K562 (cell line): ENCODE data around the gene ARHGAP25. TPM values are rescaled to one million over a fixed set of nuclear protein-coding genes. Genes with fewer than 3 reads are reported as not detected.

ENCODE experiments used
- CEBPB ChIP-seq: fragments of 450-650 bp; IDR thresholded peaks from 2 replicates; pipeline ENCODE4 v1.6.1; 2016; ENCODE audit warnings: missing genetic modification characterization, missing compliant biosample characterization
- CHAMP1 ChIP-seq: fragments of 450-650 bp; IDR thresholded peaks from 2 replicates; pipeline ENCODE4 v1.6.1; 2016; ENCODE audit warnings: mild to moderate bottlenecking
- CREB3L1 ChIP-seq: fragments of 450-650 bp; IDR thresholded peaks from 2 replicates; pipeline ENCODE4 v1.6.1; 2014; ENCODE audit warnings: low read depth, mild to moderate bottlenecking, moderate library complexity, borderline replicate concordance
- EHMT2 ChIP-seq: fragments of 450-650 bp; IDR thresholded peaks from 2 replicates; pipeline ENCODE4 v1.6.1; 2018; ENCODE audit warnings: antibody characterized with exemption
- EZH2 ChIP-seq: IDR thresholded peaks from 2 replicates; pipeline ENCODE4 v1.6.1; 2012; ENCODE audit warnings: low read depth, mild to moderate bottlenecking, inconsistent platforms, low read length, borderline replicate concordance
- FOXK2 ChIP-seq, 2 experiments: fragments of 450-650 bp; IDR thresholded peaks in 1 of 2; conservative IDR thresholded peaks in 1 of 2; 2 replicates each; pipeline ENCODE4 v1.6.1; 2016; ENCODE audit warnings: low read depth in 2 of 2, mild to moderate bottlenecking in 1 of 2
- FOXP4 ChIP-seq: sonication (generic); formaldehyde crosslinking; IDR thresholded peaks from 2 replicates; pipeline ENCODE4 v1.8.0; 2022; ENCODE audit warnings: mild to moderate bottlenecking, missing genetic modification reagents, borderline replicate concordance
- GTF2A2 ChIP-seq: IDR thresholded peaks from 2 replicates; pipeline ENCODE4 v1.6.1; 2016; ENCODE audit warnings: mild to moderate bottlenecking, missing genetic modification characterization, missing compliant biosample characterization
- JUNB ChIP-seq: fragments of 450-650 bp; formaldehyde crosslinking; conservative IDR thresholded peaks from 2 replicates; pipeline ENCODE4 v1.4.0; 2020; ENCODE audit warnings: mild to moderate bottlenecking
- MAFF ChIP-seq: IDR thresholded peaks from 2 replicates; pipeline ENCODE4 v1.6.1; 2012; ENCODE audit warnings: low read length, improper control_type of control experiment
- NONO ChIP-seq, 2 experiments: fragments of 200-400 bp in 1 of 2; fragments of 450-650 bp in 1 of 2; formaldehyde crosslinking in 1 of 2; IDR thresholded peaks; 2 replicates each; pipeline ENCODE4 v1.6.1; 2017; ENCODE audit warnings: low read depth in 2 of 2, mild to moderate bottlenecking in 2 of 2, moderate library complexity in 2 of 2, low read length in 1 of 2
- NR1H2 ChIP-seq: sonication (generic); formaldehyde crosslinking; IDR thresholded peaks from 2 replicates; pipeline ENCODE4 v1.4.0; 2020; ENCODE audit warnings: mild to moderate bottlenecking, missing genetic modification reagents
- PCBP2 ChIP-seq: fragments of 200-400 bp; formaldehyde crosslinking; IDR thresholded peaks from 2 replicates; pipeline ENCODE4 v1.6.1; 2018; ENCODE audit warnings: low read length, low read depth, mild to moderate bottlenecking, moderate library complexity; ENCODE audit not compliant: poor library complexity, severe bottlenecking
- PYGO2 ChIP-seq: fragments of 450-650 bp; IDR thresholded peaks from 2 replicates; pipeline ENCODE4 v1.6.1; 2016; ENCODE audit warnings: mild to moderate bottlenecking, missing genetic modification characterization, moderate library complexity, missing compliant biosample characterization
- SIN3A ChIP-seq, 2 experiments: fragments of 150-350 bp in 1 of 2; IDR thresholded peaks; 2 replicates each; pipeline ENCODE4 v1.6.1; 2011 to 2016; ENCODE audit warnings: borderline replicate concordance in 2 of 2, low read depth in 2 of 2, low read length in 2 of 2, mild to moderate bottlenecking in 2 of 2, moderate library complexity in 2 of 2; ENCODE audit not compliant: control insufficient read depth in 1 of 2
- SREBF2 ChIP-seq: sonication (generic); formaldehyde crosslinking; IDR thresholded peaks from 2 replicates; pipeline ENCODE4 v1.4.0; 2020; ENCODE audit warnings: mild to moderate bottlenecking, missing genetic modification reagents
- XRCC4 ChIP-seq: IDR thresholded peaks from one replicate; pipeline ENCODE4 v1.6.1; 2011; ENCODE audit not compliant: insufficient read depth, insufficient read length; ENCODE audit errors: extremely low read depth
- ZFX ChIP-seq: sonication (generic); formaldehyde crosslinking; IDR thresholded peaks from 2 replicates; pipeline ENCODE4 v1.8.0; 2022; ENCODE audit warnings: mild to moderate bottlenecking, missing genetic modification reagents, moderate library complexity
- ZNF347 ChIP-seq: fragments of 450-650 bp; formaldehyde crosslinking; IDR thresholded peaks from 2 replicates; pipeline ENCODE4 v1.4.0; 2020; ENCODE audit warnings: low read depth, mild to moderate bottlenecking, moderate library complexity
- ZNF740 ChIP-seq, 3 experiments: fragments of 200-800 bp in 1 of 3; sonication (Bioruptor generic) in 1 of 3; sonication (generic) in 1 of 3; formaldehyde crosslinking in 1 of 3; IDR thresholded peaks; 2 replicates each; pipeline versions ENCODE4 v1.6.1 to v1.8.0; 2016 to 2022; ENCODE audit warnings: mild to moderate bottlenecking in 2 of 3, missing compliant biosample characterization in 2 of 3, missing genetic modification characterization in 2 of 3, missing genetic modification reagents in 1 of 3
- ZNF780A ChIP-seq: fragments of 250-450 bp; sonication (Bioruptor Pico); IDR thresholded peaks from 2 replicates; pipeline ENCODE4 v1.5.0; 2021; ENCODE audit warnings: mild to moderate bottlenecking
- polyA plus RNA-seq, 8 experiments: library from polyadenylated mRNA; depleted of rRNA in 4 of 8; stranded (reverse) in 5 of 8; unstranded in 3 of 8; fragments of >200 nt; fragmentation: Nextera tagmentation in 2 of 8; fragmentation: Illumina TruSeq in 1 of 8; extraction: Ambion mirVana in 2 of 8; extraction: Trizol in 1 of 8; gene quantifications; 2 replicates each; pipeline versions ENCODE4 v1.2.1 to v1.2.3, GENCODE V29; 2011 to 2014; ENCODE audit warnings: inconsistent platforms in 1 of 8, missing spikeins in 1 of 8
- total RNA-seq, 7 experiments: library from RNA; depleted of rRNA in 6 of 7; stranded (reverse); fragments of >200 nt in 6 of 7; fragmentation: Illumina TruSeq in 2 of 7; extraction: Trizol in 2 of 7; gene quantifications; 2 replicates each; pipeline versions ENCODE4 v1.2.1 to v1.2.3, GENCODE V29; 2011 to 2021; ENCODE audit warnings: low replicate concordance in 1 of 7

Gene ARHGAP25
- total and polyA plus RNA-seq, 9 of the 15 experiments (the other 6 are each of a cell fraction or from before 2014, with no cell fraction given): 4.9 to 14.8 (median 10.7) TPM

- TF ChIP-seq SIN3A (IDR thresholded peaks at IDR 0.05; ENCODE audit: borderline replicate concordance in 2 of 2, control insufficient read depth in 1 of 2, low read depth in 2 of 2, low read length in 2 of 2) (no peak), MAFF (no peak), ZFX (no peak), NR1H2 (CRISPR knock-in tag) (no peak), CEBPB (tag) (no peak), ZNF780A (CRISPR knock-in tag) (no peak), FOXP4 (no peak), ZNF740 (CRISPR knock-in tag; IDR thresholded peaks at IDR 0.05) (no peak), ZNF740 (tag; IDR thresholded peaks at IDR 0.05) (no peak), FOXK2 (conservative IDR thresholded peaks at IDR 0.05 in 1 of 2, IDR thresholded peaks at IDR 0.05 in 1 of 2; ENCODE audit: low read depth in 2 of 2) (peak; percentile 21 to 30; a peak in 1 of 4 replicates), EZH2 (no peak), CHAMP1 (no peak), GTF2A2 (no peak), ZNF347 (no peak), EHMT2 (no peak), XRCC4 (no peak), PCBP2 (no peak), JUNB (CRISPR knock-in tag) (no peak), CREB3L1 (no peak), SREBF2 (CRISPR knock-in tag) (no peak), PYGO2 (tag) (no peak), NONO (IDR thresholded peaks at IDR 0.05; ENCODE audit: low read depth in 2 of 2, low read length in 1 of 2) (no peak)
Measured at GRCh38 chr2:68832233-68832869, 97.7 kb downstream of the ARHGAP25 start (continued).
